A673 (cell line): ENCODE measurements around the gene HLCS.

Source experiments
- CTCF ChIP-seq: fragments of 300-800, 200-600 bp; sonication (generic); conservative IDR thresholded peaks from 2 replicates; pipeline ENCODE4 v1.5.1; 2017; ENCODE audit warnings: low read depth, mild to moderate bottlenecking, antibody characterized with exemption, low read length, moderate library complexity, mixed read lengths
- EZH2 ChIP-seq: fragments of 200-600 bp; sonication (generic); IDR thresholded peaks from 2 replicates; pipeline ENCODE4 v1.6.1; 2017; ENCODE audit warnings: borderline replicate concordance, low read depth, mild to moderate bottlenecking, mixed read lengths, antibody characterized with exemption, low read length; ENCODE audit not compliant: poor library complexity, severe bottlenecking

GRCh38 chr21:36719614-36720013 lies 246.9 kb downstream of the HLCS start:
- no peak for TF ChIP-seq CTCF
- TF ChIP-seq EZH2: no peak
